ENCODE measurements around the gene ANKRD40.
A peak's percentile ranks its signal among the peaks of the same experiment; 100 is the strongest.
"Not testable (repeated sequence)": the region's sequence is repeated elsewhere in the genome, so short reads cannot be mapped to it uniquely, and the experiment has no call there.

Gene ANKRD40

GRCh38 chr17:50728112-50728429 lies 20.4 kb upstream of the ANKRD40 start:
- peaks cover 95% of the 10 kb centered on the region for H4K20me1 ChIP-seq (ENCODE audit: insufficient read depth, low read length)
- no peaks in the 10 kb centered on the region; the same call in 1 of the 2 replicates for H3K36me3 ChIP-seq (replicated peaks; ENCODE audit: insufficient read depth, low read length)
- no peak overlapping the region for H3K4me2 ChIP-seq (ENCODE audit: low read depth, low read length)
- DNase-seq: no peak
- H3K9me2 ChIP-seq (replicated peaks; ENCODE audit: insufficient read depth, low read length): no peaks in the 10 kb centered on the region
- no peak overlapping the region for H3K4me3 ChIP-seq (ENCODE audit: low read length)
- TF ChIP-seq, protein P1, sequence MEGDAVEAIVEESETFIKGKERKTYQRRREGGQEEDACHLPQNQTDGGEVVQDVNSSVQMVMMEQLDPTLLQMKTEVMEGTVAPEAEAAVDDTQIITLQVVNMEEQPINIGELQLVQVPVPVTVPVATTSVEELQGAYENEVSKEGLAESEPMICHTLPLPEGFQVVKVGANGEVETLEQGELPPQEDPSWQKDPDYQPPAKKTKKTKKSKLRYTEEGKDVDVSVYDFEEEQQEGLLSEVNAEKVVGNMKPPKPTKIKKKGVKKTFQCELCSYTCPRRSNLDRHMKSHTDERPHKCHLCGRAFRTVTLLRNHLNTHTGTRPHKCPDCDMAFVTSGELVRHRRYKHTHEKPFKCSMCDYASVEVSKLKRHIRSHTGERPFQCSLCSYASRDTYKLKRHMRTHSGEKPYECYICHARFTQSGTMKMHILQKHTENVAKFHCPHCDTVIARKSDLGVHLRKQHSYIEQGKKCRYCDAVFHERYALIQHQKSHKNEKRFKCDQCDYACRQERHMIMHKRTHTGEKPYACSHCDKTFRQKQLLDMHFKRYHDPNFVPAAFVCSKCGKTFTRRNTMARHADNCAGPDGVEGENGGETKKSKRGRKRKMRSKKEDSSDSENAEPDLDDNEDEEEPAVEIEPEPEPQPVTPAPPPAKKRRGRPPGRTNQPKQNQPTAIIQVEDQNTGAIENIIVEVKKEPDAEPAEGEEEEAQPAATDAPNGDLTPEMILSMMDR (IDR thresholded peaks at IDR 0.05; ENCODE audit: low read length): no peak
- TF ChIP-seq EZH2phosphoT487 (IDR thresholded peaks at IDR 0.05; ENCODE audit: low read length) (no peak), EZH2 (optimal IDR thresholded peaks at IDR 0.05; ENCODE audit: low read depth, low read length) (no peak)
- H3K9ac ChIP-seq (ENCODE audit: low read length): no peak overlapping the region
- no peak overlapping the region for H3K27ac ChIP-seq (ENCODE audit: low read length)
- H3K27me3 ChIP-seq (replicated peaks; ENCODE audit: insufficient read depth, low read length): no peaks in the 10 kb centered on the region
- H3K9me3 ChIP-seq (replicated peaks; ENCODE audit: insufficient read depth, low read length): no peaks in the 10 kb centered on the region
- H3K4me1 ChIP-seq (ENCODE audit: low read length): peaks cover under 1% of the 10 kb centered on the region
- H3K79me2 ChIP-seq (ENCODE audit: low read length): peaks cover 100% of the 10 kb centered on the region
- no peaks in the 10 kb centered on the region for H3F3A ChIP-seq (ENCODE audit: insufficient read depth, low read length)
- no peak overlapping the region for H2AFZ ChIP-seq (ENCODE audit: low read length)

GRCh38 chr17:50725769-50726655 lies 18.3 kb upstream of the ANKRD40 start:
- Histone ChIP-seq H3K9ac (ENCODE audit: low read length) (no peak overlapping the region), H3K9me3 (replicated peaks; ENCODE audit: insufficient read depth, low read length) (no peaks in the 10 kb centered on the region), H3K4me2 (ENCODE audit: low read depth, low read length) (no peak overlapping the region), H3K9me2 (replicated peaks; ENCODE audit: insufficient read depth, low read length) (no peaks in the 10 kb centered on the region), H3F3A (ENCODE audit: insufficient read depth, low read length) (peaks cover 5% of the 10 kb centered on the region; the same call in 1 of the 2 replicates), H3K79me2 (ENCODE audit: low read length) (peaks cover 100% of the 10 kb centered on the region), H3K4me1 (ENCODE audit: low read length) (peaks cover 16% of the 10 kb centered on the region), H2AFZ (ENCODE audit: low read length) (no peak overlapping the region), H3K27ac (ENCODE audit: low read length) (no peak overlapping the region), H4K20me1 (ENCODE audit: insufficient read depth, low read length) (peaks cover 96% of the 10 kb centered on the region), H3K4me3 (ENCODE audit: low read length) (no peak overlapping the region), H3K36me3 (replicated peaks; ENCODE audit: insufficient read depth, low read length) (no peaks in the 10 kb centered on the region; the same call in 1 of the 2 replicates), H3K27me3 (replicated peaks; ENCODE audit: insufficient read depth, low read length) (no peaks in the 10 kb centered on the region)
- no peak for TF ChIP-seq EZH2 (optimal IDR thresholded peaks at IDR 0.05; ENCODE audit: low read depth, low read length)
- TF ChIP-seq EZH2phosphoT487 (IDR thresholded peaks at IDR 0.05; ENCODE audit: low read length): no peak
- TF ChIP-seq, protein P1 (IDR thresholded peaks at IDR 0.05; ENCODE audit: low read length): no peak
- DNase-seq: no peak

DNA sequence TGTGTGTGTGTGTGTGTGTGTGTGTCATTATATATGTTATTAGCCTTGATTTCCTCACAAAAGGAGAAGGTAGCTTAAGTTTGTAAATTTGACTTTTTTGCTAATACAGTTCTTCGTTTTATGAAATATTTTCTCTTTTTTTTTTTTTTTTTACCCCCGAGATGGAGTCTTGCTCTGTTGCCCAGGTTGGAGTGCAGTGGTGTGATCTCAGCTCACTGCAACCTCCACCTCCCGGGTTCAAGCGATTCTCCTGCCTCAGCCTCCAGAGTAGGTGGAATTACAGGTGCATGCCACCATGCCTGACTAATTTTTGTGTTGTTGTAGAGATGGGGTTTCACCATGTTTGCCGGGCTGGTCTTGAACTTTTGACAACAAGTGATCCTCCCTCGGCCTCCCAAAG lies 16.9 kb upstream of the ANKRD40 start:
- H2AFZ ChIP-seq (ENCODE audit: low read length); H3K9ac ChIP-seq (ENCODE audit: low read length); H3K4me3 ChIP-seq (ENCODE audit: low read length); DNase-seq; H3K36me3 ChIP-seq (replicated peaks; ENCODE audit: insufficient read depth, low read length); H3K4me2 ChIP-seq (ENCODE audit: low read depth, low read length); H3K9me2 ChIP-seq (replicated peaks; ENCODE audit: insufficient read depth, low read length); H3K9me3 ChIP-seq (replicated peaks; ENCODE audit: insufficient read depth, low read length); H3K27me3 ChIP-seq (replicated peaks; ENCODE audit: insufficient read depth, low read length); H3K27ac ChIP-seq (ENCODE audit: low read length): not testable (repeated sequence)
- Histone ChIP-seq H3K4me1 (ENCODE audit: low read length) (peaks cover 16% of the 10 kb centered on the region), H3K79me2 (ENCODE audit: low read length) (peaks cover 100% of the 10 kb centered on the region), H3F3A (ENCODE audit: insufficient read depth, low read length) (peaks cover 11% of the 10 kb centered on the region), H4K20me1 (ENCODE audit: insufficient read depth, low read length) (peaks cover 88% of the 10 kb centered on the region)

- TF ChIP-seq EZH2phosphoT487 (IDR thresholded peaks at IDR 0.05; ENCODE audit: low read length) (no peak), EZH2 (optimal IDR thresholded peaks at IDR 0.05; ENCODE audit: low read depth, low read length) (no peak)
- TF ChIP-seq, protein P1 (IDR thresholded peaks at IDR 0.05; ENCODE audit: low read length): no peak
- no peak overlapping the region for H3K27ac ChIP-seq (ENCODE audit: low read length)
- H2AFZ ChIP-seq (ENCODE audit: low read length): no peak overlapping the region
- no peak for DNase-seq
- peak overlapping the region; percentile 14; the same call in 1 of the 2 replicates for H3K4me2 ChIP-seq (ENCODE audit: low read depth, low read length)
- no peaks in the 10 kb centered on the region for H3K9me2 ChIP-seq (replicated peaks; ENCODE audit: insufficient read depth, low read length)
- H3K9me3 ChIP-seq (replicated peaks; ENCODE audit: insufficient read depth, low read length): no peaks in the 10 kb centered on the region
- H3K9ac ChIP-seq (ENCODE audit: low read length): no peak overlapping the region
- peaks cover 14% of the 10 kb centered on the region for H3F3A ChIP-seq (ENCODE audit: insufficient read depth, low read length)
- H3K36me3 ChIP-seq (replicated peaks; ENCODE audit: insufficient read depth, low read length): no peaks in the 10 kb centered on the region; the same call in 1 of the 2 replicates
- H3K79me2 ChIP-seq (ENCODE audit: low read length): peaks cover 84% of the 10 kb centered on the region
- peaks cover 70% of the 10 kb centered on the region for H4K20me1 ChIP-seq (ENCODE audit: insufficient read depth, low read length)
- H3K4me3 ChIP-seq (ENCODE audit: low read length): 0 out of 2 replicates have a peak overlapping the region, but pooled peaks have one; percentile 7
- H3K4me1 ChIP-seq (ENCODE audit: low read length): peaks cover 16% of the 10 kb centered on the region
- no peaks in the 10 kb centered on the region for H3K27me3 ChIP-seq (replicated peaks; ENCODE audit: insufficient read depth, low read length)
Observed at GRCh38 chr17:50722746-50723145, 15.0 kb upstream of the ANKRD40 start.

Data from MM.1S (cell line).